Lower leg skin (tissue), 4 donors: ENCODE data around the gene PDE4A. TPM values are rescaled to one million over a fixed set of nuclear protein-coding genes. Genes with fewer than 3 reads are reported as not detected.
A peak's percentile ranks its signal among the peaks of the same experiment; 100 is the strongest.

Source experiments
- DNase-seq, 2 donors: peaks; one replicate each; pipeline ENCODE4 v3.0.0-alpha.2; 2019; ENCODE audit warnings: low spot score in 2 of 2
- H3K4me3 ChIP-seq: fragments of 200-600 bp; sonication (generic); 2 replicates; pipeline ENCODE4 v1.5.1; 2017; ENCODE audit warnings: mild to moderate bottlenecking, low read depth; ENCODE audit not compliant: poor library complexity, severe bottlenecking
- POLR2A ChIP-seq, 2 donors: fragments of 450-650 bp; IDR thresholded peaks; one replicate each; pipeline ENCODE4 v1.6.1; 2016 to 2017; ENCODE audit warnings: antibody characterized with exemption in 2 of 2, mild to moderate bottlenecking in 1 of 2, moderate library complexity in 1 of 2
- WGBS, 2 donors: methylation state at CpG; one replicate each; pipeline ENCODE4 v1.1.5; 2018; 5-methylcytosine and 5-hydroxymethylcytosine counted together
- intact Hi-C: fragments of 100-400 bp; cut with DNase I; formaldehyde crosslinking; loops from one replicate; pipeline ENCODE4 v1.15.0; 2023; ENCODE audit warnings: low total_unique reads
- total RNA-seq, 4 donors: library from RNA; depleted of rRNA; stranded (reverse); fragments of >200 nt; gene quantifications; one replicate each; pipeline ENCODE4 v1.1.0, GENCODE V29; 2016
- TF ChIP-seq, protein P1 (sequence below), 3 donors: fragments of 450-650 bp; IDR thresholded peaks; one replicate each; pipeline ENCODE4 v1.5.1; 2016; ENCODE audit warnings: antibody characterized with exemption in 3 of 3, mild to moderate bottlenecking in 3 of 3, moderate library complexity in 2 of 3

The PDE4A gene
- total RNA-seq, 4 donors from 2014 or later: 4.1 to 6.8 (median 5.7) TPM

GRCh38 chr19:10399878-10400277 lies 20.5 kb upstream of the PDE4A start:
- 92 to 98% methylated on average over 8 of the region's 8 CpGs for WGBS, 2 donors

GRCh38 chr19:10402441-10403038 lies 17.8 kb upstream of the PDE4A start:
- H3K4me3 ChIP-seq: peak overlapping the region; percentile 81
- intact Hi-C loops: no loop called here
- 0 to 1% methylated on average over 15 of the region's 15 CpGs for WGBS, 2 donors
- no peak for DNase-seq
- no peak for TF ChIP-seq POLR2A (IDR thresholded peaks at IDR 0.05)
- TF ChIP-seq, protein P1, sequence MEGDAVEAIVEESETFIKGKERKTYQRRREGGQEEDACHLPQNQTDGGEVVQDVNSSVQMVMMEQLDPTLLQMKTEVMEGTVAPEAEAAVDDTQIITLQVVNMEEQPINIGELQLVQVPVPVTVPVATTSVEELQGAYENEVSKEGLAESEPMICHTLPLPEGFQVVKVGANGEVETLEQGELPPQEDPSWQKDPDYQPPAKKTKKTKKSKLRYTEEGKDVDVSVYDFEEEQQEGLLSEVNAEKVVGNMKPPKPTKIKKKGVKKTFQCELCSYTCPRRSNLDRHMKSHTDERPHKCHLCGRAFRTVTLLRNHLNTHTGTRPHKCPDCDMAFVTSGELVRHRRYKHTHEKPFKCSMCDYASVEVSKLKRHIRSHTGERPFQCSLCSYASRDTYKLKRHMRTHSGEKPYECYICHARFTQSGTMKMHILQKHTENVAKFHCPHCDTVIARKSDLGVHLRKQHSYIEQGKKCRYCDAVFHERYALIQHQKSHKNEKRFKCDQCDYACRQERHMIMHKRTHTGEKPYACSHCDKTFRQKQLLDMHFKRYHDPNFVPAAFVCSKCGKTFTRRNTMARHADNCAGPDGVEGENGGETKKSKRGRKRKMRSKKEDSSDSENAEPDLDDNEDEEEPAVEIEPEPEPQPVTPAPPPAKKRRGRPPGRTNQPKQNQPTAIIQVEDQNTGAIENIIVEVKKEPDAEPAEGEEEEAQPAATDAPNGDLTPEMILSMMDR (IDR thresholded peaks at IDR 0.05): no peak

More at GRCh38 chr19:10399878-10400277, 20.5 kb upstream of the PDE4A start:
- intact Hi-C loops: no loop called here
- H3K4me3 ChIP-seq: no peak overlapping the region
- TF ChIP-seq, protein P1 (IDR thresholded peaks at IDR 0.05): no peak
- TF ChIP-seq POLR2A (IDR thresholded peaks at IDR 0.05): no peak
- no peak for DNase-seq

DNA sequence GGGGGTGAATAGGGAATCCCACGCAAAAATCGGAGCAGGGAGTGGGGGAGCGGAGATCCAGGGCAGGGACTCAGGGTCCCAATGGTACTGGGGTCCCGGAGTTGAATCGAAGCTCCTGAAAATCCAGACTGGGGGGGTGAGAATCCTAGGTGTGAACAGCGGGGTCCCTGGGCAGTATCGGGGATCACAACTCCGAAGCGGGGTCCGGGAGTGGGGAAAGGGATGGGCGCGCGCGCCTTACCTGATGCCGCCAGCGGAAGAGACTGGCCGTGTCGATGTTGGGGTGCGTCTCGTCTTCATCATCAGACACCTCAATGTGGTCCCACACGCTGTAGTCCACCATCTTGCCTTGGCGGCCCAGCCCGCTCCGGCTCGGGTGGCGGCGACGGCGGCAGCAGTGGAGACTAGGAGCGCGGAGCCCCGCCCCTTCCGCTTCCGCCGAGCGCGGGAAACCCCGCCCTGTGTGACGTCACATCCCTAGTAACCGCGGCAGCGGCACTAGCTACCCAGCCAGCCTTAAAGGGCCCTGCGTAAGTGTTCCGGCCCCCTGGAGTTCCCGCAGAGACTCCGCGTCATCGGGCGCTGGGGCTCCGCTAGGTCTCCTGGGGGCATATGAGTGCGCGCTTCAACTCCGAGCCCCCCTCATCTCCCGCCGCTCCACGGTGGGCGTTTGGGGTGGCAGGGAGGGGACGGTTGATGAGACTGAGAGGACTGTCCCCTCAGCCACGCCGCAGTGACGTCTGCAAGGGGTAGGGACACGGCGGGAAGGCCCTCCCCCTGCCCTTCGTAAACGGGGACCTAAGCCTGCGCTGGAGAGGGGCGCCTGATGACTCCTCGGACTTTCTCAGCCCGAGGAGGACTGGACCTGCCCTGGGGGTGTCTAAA lies 17.0 kb upstream of the PDE4A start, which contains the start of gene CDC37:
TSS of gene CDC37 (minus strand) at position 406 of the 885 bp plus-strand sequence. CDS start at position 343, 63 bp downstream.
- TF ChIP-seq, protein P1 (IDR thresholded peaks at IDR 0.05): no peak
- TF ChIP-seq POLR2A (IDR thresholded peaks at IDR 0.05): no peak
- WGBS, 2 donors: 0 to 1% methylated on average over 58 to 61 of the region's 69 CpGs

GRCh38 chr19:10404888-10405820 lies 15.2 kb upstream of the PDE4A start:
- 4 to 6% methylated on average over 30 to 42 of the region's 43 CpGs for WGBS, 2 donors
- intact Hi-C loops: no loop called here
- TF ChIP-seq POLR2A (IDR thresholded peaks at IDR 0.05): no peak
- TF ChIP-seq, protein P1 (IDR thresholded peaks at IDR 0.05): no peak
- DNase-seq: no peak
- no peak overlapping the region for H3K4me3 ChIP-seq

More for the DNA sequence above, 17.0 kb upstream of the PDE4A start, which contains the start of gene CDC37:
- peak within 1 kb of the TSS; percentile 81 for H3K4me3 ChIP-seq
- intact Hi-C loops: no loop called here
- DNase-seq: peak; percentile 95 to 99

DNA sequence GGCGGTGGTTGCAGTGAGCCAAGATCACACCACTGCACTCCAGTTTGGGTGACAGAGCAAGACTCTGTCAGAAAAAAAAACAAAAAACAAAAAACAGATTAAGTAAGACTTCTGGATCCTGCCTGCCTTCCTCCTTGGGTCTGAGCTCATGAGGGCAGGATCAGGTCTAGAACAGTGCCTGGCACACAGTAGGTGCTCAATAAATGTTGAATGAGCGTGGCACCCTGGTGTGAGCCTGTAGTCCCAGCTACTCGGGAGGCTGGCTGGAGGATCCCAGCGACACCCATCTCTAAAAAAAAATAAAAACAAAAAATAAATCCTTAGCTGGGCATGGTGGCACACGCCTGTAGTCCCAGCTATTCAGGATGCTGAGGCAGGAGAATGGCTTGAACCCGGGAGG lies 14.1 kb upstream of the PDE4A start:
- WGBS, 2 donors: 61 to 64% methylated on average over 6 of the region's 6 CpGs
- no peak for DNase-seq
- intact Hi-C loops: no loop called here
- TF ChIP-seq, protein P1 (IDR thresholded peaks at IDR 0.05): no peak
- no peak for TF ChIP-seq POLR2A (IDR thresholded peaks at IDR 0.05)
- no peak overlapping the region for H3K4me3 ChIP-seq
